GM19193 (cell line): ENCODE results near the gene IL12B.

Source experiments
- POLR2A ChIP-seq: IDR thresholded peaks from 4 replicates; pipeline ENCODE4 v1.6.1; 2011; ENCODE audit not compliant: insufficient read depth, insufficient read length; ENCODE audit errors: extremely low read depth

The IL12B gene

GRCh38 chr5:159330131-159330800 lies at the start of gene IL12B:
Gene IL12B (minus strand): TSS chr5:159330487. CDS start chr5:159326782, 3,705 bp downstream.
- TF ChIP-seq POLR2A = no peak

- no peak for TF ChIP-seq POLR2A
These were observed 47.4 kb upstream of the IL12B start for GRCh38 chr5:159377653-159378052.

GRCh38 chr5:159362220-159362619 lies 31.9 kb upstream of the IL12B start:
- TF ChIP-seq POLR2A = no peak

- no peak for TF ChIP-seq POLR2A
These were observed 29.1 kb upstream of the IL12B start for GRCh38 chr5:159359408-159359807.

GRCh38 chr5:159353661-159354252 lies 23.5 kb upstream of the IL12B start:
- no peak for TF ChIP-seq POLR2A

GRCh38 chr5:159345861-159346260 lies 15.6 kb upstream of the IL12B start:
- no peak for TF ChIP-seq POLR2A

- TF ChIP-seq POLR2A = no peak
These were observed 15.0 kb upstream of the IL12B start for GRCh38 chr5:159345336-159345735.

GRCh38 chr5:159343295-159344094 lies 13.2 kb upstream of the IL12B start:
- no peak for TF ChIP-seq POLR2A

- TF ChIP-seq POLR2A = no peak
These were observed 12.6 kb upstream of the IL12B start for GRCh38 chr5:159342840-159343239.

GRCh38 chr5:159341906-159342310 lies 11.6 kb upstream of the IL12B start:
- no peak for TF ChIP-seq POLR2A

- TF ChIP-seq POLR2A = no peak
These were observed 10.9 kb upstream of the IL12B start for GRCh38 chr5:159341145-159341544.

- no peak for TF ChIP-seq POLR2A
These were observed 10.2 kb upstream of the IL12B start for GRCh38 chr5:159340511-159340910.

GRCh38 chr5:159339460-159339859 lies 9.2 kb upstream of the IL12B start:
- no peak for TF ChIP-seq POLR2A

GRCh38 chr5:159338118-159338517 lies 7.8 kb upstream of the IL12B start:
- TF ChIP-seq POLR2A = no peak

GRCh38 chr5:159337016-159337955 lies 7.0 kb upstream of the IL12B start:
- no peak for TF ChIP-seq POLR2A
